Muscle of back (tissue), 11 donors: ENCODE results near the gene IVD. TPM values are rescaled to one million over a fixed set of nuclear protein-coding genes. Genes with fewer than 3 reads are reported as not detected.

Source experiments
- DNase-seq, 3 donors: peaks; one replicate each; pipeline versions ENCODE4 v3.0.0 to v3.0.0-alpha.2; 2013
- polyA plus RNA-seq, 10 donors: library from polyadenylated mRNA; unstranded; fragments of 120-200 nt; gene quantifications; one replicate each; pipeline ENCODE4 v1.2.1, GENCODE V29; 2013; ENCODE audit not compliant: insufficient read length in 10 of 10

Gene IVD
- polyA plus RNA-seq, 10 donors: 37.2 to 63.6 (median 51.9) TPM

DNA sequence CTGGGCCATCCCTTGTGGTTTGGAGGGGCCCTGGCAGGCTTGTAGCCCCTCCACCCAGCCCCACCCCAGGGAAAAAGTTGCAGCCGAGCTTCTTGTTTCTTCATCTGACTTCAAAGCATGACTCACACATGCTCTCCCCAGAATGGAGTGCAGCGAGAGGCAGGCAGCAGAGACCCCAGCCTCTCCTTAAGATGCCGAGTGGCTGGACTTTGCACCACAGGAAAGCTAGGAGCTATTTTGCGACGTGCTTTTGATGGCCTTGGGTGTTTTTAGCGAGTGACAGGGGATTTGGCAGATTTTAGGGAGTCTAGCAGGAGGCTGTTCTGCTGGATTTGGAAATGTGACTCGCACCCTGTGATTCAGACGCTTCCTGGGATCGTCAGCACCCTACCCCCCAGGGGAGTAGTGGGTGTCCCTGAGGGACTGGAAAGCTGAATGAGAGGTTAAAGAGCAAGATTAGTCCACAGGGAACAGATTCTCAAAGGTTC is 49.4 kb downstream of the IVD start:
- DNase-seq: no peak

DNA sequence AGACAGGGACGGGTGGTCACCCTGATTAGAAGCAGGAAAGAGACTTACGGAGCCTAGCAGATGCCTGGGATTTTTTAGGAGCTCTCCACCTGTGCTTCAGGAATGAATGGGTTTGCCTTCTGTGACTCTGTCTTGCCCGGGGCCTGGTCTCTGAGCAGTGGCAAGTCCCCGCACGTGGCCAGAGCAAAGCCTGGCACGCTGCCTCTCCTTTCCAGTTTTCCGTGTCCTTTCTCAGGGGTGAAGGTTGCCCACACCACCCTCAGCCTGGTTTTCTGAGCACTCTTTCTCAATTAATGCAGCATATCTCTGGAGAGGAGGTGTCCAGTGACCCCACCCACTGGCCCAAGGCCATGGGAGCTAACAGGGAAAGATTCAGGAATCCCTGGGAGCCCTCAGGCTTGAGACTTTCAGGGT is 50.7 kb downstream of the IVD start:
- no peak for DNase-seq

DNA sequence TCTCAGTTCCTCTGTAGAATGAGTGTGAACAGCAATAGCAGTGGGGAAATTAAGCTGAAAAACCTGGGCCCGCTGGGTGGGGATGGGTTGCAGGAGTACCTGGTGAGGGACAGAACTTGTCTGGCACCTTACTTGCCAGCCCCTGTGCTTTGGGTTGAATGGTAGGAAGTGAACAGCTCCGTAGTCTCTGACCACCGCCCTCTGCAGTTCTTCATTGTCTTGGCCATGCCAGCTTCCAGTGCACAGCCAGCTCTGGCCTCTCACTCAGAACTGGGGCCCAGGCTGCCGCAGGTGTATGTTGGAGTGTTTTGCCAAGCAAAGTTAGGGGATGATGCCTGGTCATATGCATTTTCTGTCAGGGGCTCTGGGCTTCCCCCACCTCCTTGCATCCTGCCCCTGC is 51.1 kb downstream of the IVD start:
- DNase-seq: no peak

DNA sequence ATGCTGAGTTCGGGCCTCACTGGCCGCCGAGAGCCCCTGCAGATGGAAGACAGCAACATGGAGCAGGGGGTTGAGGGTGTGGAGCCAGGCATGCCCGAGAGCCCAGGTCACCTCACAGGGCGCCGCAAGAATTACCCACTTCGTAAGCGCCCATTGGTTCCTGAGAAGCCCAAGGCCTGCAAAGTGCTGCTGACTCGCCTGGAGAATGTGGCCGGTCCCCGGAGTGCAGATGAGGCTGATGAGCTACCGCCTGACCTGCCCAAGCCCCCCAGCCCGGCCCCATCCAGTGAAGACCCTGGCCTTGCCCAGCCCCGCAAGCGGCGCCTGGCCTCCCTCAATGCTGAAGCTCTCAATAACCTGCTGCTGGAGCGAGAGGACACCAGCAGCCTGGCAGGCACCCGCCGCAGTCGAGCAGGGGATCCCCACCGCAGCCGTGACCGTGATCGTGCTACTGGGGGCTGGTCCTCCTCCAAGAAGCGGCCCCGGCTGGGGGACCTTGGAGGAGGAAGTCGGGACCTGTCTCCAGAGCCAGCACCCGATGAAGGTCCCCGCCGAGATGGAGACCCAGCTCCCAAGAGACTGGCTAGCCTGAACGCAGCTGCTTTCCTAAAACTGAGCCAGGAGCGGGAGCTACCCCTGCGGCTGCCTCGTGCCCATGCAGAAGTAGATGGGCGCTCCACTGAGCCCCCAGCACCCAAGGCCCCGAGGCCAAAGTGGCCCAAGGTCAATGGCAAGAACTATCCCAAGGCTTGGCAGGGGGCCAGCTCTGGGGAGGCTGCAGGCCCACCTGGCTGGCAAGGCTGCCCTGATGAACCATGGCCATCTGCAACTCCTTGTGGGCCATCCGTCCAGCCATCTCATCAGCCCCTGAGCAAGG is 53.1 kb downstream of the IVD start:
- DNase-seq: no peak

DNA sequence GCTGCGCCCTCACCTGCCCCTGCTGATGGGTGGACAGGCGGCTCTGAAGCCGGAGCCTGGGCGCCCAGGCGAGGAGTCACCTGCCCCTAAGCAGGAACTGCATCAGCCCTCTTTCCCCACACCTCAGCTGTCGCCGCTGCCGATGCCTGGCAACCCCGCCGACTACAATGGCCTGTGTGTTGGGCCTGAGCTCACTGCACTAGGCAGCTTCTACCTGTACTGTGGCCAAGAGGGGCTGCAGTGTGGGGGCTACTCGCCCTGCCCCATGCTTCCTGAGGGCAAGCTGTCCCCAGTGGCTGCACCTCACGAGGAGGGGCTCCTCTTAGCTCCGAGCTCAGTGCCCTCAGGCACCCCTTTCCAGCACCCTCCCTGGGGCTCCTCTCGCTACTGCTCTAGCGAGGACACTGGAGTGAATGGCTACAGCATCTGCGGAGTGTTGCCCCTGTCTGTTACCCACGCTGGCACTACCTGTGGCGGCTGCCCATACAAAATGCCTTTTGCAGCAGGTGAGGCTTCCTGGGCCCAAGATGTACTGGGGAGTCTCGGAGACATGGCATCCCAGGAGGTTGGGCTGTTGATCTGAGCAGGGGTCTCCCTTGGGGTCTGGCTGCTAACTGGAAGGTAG is 53.9 kb downstream of the IVD start:
- DNase-seq: no peak

DNA sequence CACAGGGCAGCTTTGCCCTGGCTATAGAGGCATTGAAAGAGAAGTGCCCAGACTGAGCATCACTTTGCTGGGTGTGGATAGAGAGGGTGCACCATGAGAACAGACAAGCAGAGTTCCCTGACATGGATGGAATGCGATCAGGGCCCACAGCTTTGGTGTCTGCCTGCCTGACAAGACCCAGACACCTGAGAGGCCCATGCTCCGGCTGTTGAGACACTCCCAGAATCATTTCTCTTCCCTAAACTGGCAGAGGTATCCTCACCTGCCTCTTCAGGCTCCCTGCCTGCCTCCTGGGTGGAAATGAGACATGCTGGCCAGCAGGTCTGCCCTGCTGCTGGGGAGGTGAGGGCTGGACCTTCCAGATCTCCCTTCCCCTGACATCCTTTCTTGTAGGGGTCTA is 54.8 kb downstream of the IVD start:
- no peak for DNase-seq

DNA sequence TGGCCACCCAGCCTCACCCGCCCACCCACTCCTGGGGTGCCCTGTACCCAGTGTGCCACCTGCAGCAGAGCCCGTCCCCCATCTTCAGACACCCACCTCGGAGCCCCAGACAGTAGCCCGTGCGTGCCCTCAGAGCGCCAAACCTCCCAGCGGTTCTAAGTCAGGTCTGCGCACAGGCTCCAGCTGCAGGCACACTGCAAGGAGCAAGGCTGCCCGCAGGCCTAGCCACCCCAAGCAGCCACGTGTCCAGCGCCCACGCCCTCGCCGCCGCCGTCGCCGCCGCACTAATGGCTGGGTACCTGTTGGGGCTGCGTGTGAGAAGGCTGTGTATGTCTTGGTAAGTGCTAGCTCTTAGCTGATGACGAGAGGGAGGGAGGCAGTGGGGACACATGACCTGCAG is 56.4 kb downstream of the IVD start:
- DNase-seq: no peak

DNA sequence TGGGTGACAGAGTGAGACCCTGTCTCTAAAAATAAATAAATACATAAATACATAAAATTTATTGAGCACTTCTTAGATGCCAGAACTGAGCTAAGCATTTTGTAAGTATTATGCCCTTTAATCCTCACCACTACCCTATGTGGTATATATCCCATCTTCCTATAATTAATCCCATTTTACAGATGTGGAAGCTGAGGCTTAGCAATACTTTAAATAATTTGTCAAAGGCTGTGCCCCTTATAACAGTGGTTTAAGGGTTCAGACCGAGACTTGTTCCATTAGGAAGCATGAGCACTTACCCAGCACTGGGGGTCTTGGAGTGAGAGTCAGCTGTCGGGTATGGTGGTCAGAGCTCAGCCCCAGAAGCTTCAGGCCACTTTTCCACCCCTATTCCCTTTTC is 57.7 kb downstream of the IVD start:
- DNase-seq: no peak

DNA sequence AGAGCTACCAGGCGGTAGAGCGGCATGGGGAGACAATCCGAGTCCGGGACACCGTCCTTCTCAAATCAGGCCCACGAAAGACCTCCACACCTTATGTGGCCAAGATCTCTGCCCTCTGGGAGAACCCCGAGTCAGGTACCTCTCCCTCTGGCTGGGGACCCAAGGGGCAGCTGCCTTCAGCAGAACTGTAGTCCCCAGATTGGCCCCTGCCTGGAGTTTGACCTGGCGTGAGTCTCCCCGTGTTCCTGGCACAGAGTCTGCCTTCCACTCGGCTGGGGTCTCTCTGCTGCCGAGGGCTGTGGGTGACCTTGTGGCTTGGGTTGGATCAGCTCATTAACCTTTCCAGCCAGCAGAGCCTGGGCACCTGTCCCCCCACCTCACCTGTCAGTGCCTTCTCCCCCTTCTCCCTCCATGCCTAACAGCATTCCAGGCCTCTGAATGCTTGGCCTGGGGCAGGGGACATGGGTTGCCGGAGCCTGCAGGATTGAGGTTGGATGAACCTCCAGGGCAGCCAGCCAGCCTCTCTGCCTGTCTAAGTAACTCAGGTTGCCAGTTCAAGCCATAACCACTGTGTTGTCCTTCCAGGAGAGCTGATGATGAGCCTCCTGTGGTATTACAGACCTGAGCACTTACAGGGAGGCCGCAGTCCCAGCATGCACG is 58.4 kb downstream of the IVD start:
- no peak for DNase-seq

DNA sequence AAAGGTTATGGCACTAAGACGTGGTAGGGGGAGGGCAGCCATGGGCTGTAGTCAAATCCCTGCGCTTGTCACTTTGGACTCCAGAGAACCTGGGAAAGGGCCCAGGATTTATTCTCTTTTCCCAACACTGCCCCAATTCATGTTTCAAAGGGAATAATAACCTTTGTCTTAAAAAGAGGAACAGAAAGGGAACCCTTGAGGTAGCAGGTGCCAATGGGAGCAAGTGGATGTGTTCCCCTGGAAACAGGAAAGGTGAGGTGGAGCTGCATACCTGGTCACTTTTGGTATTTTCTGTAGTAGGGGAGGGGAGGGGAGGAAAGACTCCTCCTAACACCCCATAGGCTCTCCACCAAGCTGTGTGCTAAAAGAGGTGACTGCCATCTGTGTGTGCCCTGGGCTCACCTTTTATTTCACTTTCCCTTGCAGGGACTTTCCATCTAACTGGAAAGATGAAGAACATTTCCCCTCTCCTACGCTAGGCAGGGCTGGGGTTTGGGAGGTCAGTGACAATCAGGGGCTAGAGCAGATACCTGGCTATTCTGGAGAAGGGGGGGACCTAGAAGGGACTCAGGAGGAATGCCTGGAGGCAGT is 59.1 kb downstream of the IVD start:
- DNase-seq: no peak

DNA sequence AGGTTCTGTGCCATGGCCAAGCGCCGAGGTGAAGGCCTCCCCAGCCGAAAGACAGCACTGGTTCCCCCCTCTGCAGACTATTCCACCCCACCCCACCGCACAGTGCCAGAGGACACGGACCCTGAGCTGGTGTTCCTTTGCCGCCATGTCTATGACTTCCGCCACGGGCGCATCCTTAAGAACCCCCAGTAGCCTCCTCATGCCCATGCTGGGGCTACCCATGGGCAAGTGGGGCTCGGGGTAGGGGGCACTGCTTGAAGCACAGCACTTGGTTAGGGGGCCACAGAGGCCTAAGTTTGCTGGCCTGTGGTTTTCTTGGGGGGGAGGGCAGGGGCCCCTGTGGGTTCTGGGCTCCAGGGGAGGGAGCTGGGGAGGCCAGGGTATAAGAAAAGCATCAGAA is 60.3 kb downstream of the IVD start:
- no peak for DNase-seq

DNA sequence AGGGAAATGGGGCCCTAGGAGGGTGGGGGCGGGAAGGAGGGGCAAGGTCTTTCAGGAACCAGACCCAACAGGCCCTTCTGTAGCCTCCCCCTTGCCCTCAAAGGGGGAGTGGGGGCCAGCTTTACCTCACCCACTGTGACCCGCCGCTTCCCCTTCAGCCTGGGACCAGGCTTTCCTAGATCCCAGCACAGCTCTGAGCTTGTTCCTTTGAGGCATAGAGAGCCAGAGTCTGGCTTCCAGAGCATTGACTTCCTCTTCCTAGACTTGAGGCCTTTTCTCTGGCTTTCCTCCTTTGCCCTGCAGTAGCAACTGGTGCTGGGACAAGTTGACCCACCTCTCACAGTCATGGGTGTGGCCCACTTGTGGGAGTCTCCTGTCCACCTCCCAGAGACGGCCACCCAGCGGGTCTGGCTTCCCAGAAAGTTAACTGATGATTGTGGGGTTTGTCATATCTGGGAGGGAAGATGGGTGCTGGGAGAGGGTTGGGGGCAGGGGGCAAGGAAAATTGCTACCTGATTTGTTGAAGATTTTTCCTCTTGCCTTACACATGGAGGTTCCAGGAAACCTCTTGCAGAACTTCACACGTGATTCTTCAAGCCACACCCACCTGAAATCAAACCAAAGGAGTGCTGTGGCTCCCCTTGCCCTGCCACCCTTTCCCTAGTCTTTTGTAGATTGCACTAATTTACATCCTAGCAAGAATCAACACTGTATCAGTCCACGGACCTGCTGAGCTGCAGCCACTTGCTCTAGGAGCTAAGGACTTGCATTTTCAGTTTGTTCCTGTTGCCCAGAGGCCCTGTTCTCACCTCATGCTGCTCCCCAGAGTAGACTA is 61.0 kb downstream of the IVD start:
- no peak for DNase-seq

DNA sequence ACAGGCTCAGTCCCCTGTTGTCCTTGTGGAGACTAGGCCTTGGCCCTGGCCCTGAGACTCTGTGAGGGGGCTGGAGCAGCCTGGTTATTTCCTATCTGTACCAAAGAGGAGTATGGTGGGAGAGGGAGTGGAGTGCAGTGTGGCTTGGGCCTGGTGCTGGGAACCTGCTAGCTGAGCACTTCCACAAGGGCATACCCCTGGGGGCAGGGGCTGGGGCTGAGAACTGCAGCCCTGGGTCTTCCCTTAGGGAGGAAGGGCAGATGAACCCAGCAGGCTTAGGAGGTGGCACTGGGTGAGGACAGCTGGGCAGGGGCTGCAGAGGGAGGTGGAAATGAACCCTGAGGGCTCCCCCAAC is 61.6 kb downstream of the IVD start:
- DNase-seq: no peak

DNA sequence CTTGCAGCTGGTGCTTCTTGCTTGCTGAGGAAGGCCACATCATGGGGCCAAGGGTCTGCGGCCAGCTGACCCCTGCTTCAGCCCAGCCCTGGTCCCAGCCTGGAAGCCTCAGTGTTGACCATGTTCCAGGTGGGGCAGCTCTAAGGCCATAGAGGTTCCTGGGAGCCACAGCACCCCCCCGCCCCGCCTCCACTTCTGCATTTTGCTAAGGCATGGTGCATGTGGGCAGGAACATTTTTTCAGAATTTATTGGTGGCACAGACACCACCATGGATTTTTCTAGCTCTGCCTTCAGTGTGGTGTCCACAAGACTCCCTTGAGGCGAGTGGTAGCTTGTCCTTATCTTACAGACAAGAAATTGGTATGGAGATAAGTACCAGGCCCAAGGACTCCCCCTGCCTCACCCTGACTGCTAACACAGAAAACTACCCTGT is 63.3 kb downstream of the IVD start:
- DNase-seq: no peak

DNA sequence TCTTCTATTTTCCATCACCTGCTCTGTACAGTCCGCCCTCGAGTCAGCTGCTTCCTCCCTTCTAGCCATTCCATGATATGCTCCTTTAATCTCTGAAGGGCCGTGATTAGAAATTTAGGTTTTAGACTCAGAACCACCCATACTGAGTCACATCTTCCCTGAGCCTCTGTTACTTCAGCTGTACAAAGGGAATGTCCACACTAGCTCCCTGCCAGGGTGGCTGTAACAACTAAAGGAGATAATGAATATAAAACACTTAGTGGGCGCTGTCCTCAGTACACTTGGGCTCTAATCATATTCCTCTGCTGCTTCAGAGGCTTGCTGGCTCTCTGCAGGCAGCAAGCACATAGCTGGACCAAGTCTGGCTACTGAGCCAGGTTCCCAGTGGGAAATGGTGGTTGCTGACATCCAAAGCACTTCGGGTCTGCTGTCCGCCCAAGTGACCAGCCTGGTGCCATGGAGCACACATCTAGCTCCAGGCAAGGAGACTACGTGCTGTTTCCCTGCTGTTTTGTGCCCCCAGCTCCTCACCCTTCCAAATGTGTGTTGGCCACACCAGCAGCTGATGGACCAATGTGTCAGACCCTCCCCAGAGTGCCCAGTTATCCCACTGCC is 64.3 kb downstream of the IVD start:
- peak in 1 of 3 donors; percentile 22 for DNase-seq

DNA sequence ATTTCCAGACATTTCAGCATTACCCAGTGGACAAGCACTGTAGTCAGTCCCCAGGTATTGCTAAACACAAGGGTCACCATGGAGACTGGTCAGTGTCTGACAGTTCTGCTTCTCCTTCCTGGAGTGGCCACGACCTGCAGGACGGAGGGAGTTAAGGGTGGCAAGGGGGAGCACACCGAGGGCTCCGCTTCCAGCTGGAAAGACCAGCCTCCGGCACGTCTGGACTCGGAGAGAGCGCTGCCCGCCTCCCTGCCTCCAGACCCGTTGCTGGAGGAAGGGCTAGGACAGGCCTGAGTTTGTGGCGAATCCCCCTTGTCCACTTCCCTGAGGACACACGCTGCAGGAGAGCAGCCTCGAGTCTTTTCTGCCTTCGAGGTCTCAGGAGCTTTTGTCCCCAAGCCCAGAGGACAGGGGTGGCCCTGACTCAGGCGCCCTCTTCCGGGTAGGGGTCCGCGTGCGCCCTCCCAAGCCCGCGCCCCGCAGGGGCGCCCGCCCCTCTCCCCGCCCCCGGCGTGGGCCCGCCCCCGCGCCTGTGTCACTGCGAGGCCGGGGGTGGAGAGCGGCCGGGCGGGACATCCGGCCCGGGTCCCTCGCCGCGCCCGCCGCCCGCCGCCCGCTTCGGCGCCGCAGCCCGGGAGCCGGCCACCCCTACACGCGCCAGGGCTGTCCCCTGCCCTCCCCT is 65.0 kb downstream of the IVD start, which contains the start of gene CHST14:
Gene CHST14 (plus strand): TSS at position 562 of the 682 bp plus-strand sequence. CDS start 230 bp downstream, outside the sequence.
- peak; percentile 65 to 88 (median 79) for DNase-seq
